HG03175 (cell line): Measurements from ENCODE around the gene GNAT2.

Experiments
- ATAC-seq: cut with Tn5 transposase; IDR thresholded peaks from one replicate; pipeline ENCODE4 v1.9.1; 2021; ENCODE audit warnings: mild to moderate bottlenecking, moderate library complexity; ENCODE audit not compliant: unreplicated experiment

GNAT2 gene

DNA sequence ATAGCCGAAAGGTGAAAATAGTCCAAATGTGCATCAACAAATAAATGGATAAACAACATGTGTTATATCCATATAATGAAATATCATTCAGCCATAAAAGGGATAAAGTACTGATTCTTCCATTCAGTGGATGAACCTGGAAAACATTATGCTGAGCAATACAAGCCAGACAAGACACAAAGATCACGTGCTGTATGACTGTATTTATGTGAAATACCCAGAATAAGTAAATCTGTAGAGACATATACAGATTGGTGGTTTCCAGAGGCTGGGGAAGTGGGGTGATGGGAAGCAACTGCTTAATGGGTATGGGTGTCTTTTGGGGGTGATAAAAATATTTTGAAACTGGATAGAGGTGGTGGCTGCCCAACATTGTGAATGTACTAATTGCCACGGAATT lies 23.2 kb upstream of the GNAT2 start:
- no peak for ATAC-seq

DNA sequence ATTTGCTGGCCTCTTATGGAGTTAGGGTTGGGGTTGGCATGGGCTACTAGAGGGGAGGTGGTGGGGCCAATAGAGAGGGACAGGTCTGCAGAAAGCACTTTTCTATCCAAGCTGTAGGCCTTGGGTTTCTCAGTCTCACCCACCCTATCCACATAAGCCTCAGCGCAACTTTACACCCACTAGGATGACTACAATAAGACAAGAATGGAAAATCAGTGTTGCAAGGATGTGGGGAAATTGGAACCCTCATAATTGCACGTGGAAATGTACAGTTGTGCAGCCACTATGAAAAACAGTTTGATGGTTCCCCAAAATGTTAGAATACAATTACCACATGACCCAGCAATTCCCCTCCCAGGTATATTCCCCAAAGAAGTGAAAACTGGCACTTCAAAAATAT lies 22.4 kb upstream of the GNAT2 start:
- ATAC-seq = no peak

DNA sequence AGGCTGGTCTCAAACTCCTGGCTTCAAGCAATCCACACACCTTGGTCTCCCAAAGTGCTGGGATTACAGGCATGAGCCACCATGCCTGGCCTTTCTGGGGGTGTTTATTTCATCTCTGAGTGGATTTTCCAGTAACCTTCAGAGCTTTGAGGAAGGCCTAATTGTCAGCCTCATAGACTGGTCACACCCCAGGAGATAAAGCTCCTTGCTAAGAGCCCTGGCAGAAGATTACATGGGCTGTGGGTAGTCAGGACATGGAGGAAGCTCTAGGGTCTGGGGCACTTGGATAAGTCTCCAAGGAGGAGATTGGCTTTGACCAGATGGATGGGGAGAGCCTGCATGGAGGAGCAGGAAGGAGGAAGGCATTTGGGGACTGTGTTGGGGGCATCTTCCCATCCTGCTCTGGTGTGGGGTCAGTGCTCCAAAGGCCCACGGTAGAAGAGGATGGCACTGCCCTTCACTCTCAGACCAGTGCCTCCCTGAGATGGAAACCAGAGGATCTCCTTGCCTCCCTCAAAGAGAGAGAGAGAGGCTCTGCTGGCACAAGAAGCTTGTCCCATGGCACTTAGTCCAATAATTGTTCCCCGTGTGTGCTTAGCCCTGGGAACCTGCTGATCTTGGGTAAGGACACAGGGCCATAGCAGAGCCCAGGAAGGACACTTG lies 21.8 kb upstream of the GNAT2 start:
- ATAC-seq = no peak

DNA sequence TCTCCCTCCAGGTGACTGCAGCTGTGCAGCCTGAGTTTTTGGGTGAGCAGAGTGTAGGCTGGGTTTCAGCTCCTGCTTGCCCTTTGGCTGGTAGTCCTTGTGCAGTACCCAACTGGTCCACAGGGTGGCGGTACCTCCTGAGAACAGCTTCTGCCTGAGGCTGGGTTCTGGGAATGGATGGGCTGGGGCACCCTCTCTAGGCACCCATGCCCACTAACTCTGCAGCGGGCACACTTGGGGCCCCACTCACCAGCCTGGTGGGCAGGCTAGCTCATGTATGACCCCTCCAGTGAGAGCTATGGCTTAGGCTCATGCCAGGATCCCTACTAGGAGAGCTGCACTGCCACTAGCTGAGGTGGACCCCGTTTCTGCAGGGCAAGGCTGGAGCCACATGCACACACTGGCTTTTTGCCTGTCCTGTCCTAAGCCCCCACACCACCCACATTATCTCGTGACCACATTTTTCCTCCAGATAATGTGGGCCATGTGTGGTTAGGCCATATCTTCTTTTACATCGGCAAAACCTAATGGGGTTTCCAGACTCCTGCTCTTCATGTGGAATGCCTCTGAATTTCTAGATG lies 21.0 kb upstream of the GNAT2 start:
- peak; percentile 58 for ATAC-seq

DNA sequence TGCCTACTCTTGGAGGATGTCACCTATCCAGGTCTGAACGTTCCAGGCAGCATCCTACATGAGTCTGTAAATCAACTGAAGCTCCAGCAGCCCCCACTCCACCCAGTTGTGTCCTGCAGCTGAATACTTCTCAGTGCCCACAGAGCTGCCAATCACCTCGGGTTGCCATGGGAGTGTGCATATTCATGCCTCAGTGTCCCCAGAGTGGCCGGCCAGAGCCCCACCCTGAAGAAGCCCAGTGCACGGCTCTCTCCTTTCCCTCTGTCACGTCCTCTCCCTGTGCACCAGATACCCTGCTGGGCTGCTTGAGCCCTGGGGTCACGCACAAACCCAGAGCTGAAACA lies 20.4 kb upstream of the GNAT2 start:
- ATAC-seq = no peak

DNA sequence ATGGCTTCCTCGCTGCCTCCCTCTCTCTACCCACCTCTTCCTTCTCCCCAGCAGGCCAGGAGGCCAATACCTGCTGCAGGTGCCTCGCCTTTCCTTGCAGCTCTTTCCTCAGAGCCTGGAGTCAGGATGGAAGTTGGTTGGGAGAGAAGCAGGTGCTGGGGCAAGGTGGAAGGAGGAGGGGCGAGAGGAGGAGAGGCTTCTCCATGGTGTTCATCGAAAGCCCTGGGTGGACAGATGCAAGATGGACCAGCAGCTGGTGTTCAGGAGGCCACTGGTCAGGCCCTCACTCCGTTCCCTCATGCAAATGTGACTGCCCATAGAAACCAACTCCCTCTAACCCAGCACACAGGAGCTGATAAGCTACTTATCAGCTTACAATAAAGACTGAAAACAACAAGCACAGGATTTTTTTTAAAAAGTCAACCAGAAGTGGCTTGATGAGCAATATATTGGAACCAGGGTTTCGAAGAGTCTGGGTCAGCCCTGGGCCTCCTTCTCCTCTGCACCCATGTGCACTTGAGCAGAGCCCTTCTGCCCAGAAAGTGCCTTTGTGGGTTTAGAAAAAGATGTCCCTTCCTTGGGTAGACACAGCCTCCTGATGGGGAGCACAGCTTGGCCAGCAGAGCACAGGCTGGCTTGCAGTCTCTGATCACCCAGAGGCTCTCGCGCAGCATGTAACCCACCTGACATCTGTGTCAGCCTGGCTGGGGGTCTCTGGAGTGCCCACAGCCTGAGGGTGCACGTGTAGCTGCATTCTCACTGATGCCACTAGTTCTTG lies 19.8 kb upstream of the GNAT2 start:
- no peak for ATAC-seq

DNA sequence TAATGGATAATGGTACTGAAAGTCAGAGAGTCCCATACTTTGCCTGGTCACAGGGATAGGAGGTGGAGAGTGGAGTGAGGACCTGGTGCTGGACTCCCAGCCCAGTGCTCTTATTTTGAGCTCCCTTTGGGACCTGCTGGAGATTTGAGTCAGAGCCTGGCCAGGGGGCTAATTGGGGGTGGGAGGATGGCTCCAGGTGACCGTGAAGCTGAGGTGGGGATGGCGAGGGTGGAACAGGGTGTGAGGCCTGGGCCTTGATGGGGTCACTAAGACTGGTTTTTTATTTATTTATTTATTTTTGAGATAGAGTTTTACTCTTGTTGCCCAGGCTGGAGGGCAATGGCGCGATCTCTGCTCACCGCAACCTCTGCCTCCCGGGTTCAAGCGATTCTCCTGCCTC lies 18.0 kb upstream of the GNAT2 start:
- ATAC-seq = no peak

DNA sequence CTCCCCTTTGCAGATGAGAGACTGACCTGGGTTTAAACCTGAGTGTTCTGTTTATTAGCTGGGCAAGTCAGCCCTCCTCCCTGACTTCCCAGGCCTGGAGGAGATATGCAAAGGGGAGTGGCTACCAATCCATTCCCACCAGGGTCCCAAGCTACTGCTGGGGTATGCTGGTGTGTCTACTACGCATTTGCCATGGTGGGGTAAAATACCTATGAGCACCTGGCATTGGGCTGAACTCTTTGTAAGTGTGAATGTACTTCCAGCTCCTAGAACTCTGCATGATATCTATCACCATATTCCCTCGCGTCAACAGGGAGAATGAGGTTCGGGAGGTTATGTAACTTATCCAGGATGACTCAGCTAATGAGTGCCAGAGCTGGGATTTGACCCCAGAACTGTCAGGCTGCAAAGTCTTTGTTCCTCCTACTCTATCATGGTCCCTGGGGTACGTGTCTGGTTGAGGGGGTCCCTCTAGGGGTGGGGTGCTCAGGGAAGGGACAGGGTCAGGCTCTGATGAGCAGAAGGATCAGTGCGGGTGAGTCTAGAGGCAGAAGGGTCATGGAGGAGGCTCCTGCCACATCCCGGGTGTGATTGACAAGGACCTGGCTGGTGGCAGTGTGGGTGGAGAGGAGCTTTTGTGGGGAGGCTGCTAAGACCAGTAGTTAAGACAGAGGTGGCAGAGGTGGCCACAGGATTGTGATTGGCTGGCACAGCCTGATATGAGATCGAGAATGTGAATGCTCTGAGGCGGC lies 17.0 kb upstream of the GNAT2 start:
- ATAC-seq = no peak

DNA sequence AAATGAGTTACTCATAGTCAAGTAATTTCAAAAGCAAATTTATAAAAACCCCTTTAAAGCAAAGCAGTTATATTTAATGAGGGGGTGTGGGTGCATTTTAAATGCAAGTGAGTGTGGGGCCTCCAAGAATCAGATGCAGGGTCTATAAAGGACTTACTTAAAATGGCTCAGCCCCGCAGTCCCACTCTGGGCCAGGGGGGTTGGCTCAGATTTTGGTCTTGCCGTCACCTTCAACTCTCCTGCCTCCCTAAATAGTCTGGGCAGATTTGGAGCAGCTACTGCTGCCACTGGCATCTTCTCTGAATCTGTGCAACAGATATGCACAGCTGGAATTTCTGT lies 16.4 kb upstream of the GNAT2 start:
- no peak for ATAC-seq

DNA sequence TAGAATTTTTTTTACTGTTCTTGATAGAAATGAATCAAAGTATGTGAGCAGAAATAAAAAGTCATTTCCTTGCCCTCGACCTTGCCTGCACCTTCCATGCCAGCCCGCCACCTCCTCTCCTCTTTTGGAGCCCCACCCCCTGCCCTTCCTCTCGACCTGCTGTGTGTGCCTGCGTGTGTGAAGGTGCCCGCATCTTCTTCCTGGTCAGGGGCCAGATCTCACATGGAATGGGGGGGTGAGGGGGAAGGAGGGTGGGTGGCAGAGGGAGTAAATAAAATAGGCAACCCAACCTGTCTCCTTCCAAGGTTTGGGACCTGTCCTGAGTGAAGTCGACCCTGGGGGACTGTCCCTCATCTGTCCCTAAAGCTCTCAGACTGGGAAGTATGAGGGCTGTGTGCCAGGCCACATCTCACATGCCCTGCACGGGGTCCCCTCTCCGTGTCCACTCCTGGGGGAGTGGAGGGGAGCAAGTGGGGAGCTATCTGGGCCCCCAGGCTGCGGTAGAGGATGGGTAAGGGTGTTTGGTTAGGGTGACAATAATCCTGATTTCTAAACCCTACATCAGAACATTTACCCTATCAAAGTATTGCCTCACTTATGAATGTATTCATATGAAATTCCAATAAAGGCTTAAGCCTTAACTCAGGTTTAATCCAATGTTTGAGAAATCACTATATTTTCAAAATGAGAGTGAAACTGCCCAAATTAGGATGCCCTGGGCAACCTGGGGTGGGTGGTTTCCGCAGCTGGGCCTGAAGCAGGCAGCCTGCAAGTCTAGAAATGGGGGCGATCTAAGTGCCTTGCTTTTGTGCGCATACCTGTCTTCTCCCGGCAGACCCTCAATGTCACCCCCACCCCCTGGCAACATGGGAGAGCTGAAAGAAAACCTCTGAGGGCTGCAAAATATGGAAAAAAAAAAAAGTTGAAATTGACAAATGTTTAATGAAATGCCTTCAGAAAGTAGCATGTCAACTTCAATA lies 15.6 kb upstream of the GNAT2 start:
- no peak for ATAC-seq

DNA sequence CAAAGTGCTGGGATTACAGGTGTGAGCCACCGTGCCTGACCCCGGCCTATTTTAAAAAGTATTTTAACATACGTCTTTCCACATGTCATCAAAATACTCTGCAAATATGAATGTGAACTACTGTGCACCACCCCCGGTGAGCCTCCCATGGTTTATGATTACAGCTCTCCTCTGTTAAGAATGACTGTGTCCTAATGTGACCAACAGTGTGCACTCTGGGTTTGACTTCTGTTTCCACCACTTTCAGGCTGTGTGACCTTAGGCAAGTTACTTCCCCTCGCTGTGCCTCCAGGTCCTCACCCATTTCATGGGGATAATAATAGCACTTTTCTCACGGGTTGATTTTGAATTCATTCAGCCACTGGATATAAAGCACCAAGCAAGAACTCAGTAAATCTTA lies 14.9 kb upstream of the GNAT2 start:
- ATAC-seq = no peak

DNA sequence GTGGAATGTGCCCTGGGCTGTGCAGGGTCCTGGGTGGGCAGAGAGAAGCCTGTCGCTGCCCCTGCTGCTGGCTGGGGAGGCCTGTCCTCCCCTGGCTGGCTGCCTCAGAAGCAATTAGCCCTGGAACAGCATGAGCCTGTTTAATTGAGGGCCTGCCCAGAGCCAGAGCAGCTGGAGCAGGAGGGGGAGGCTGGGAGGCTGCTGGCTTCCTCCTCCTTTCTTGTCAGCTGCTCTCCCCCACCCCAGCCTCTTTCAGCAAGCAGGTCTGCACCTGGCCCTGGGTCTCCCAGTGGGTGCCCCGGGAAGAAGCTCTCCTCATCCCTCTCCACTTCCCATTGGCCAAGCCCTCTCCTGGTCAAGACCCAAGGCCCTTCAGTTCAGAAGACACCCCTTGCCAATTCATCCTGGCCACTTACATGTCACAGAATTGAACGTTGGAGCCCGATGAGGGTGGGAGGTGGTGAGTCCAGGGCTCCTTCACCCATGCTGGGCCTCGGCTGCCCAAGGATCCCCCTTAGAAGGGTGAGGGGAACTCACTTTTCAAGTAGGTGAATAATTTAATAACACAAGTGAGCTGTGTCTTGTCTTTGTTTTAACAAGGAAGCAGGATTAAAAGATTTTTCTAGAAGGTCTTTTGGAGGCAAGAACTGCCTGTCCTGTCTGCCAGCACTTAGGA lies 13.4 kb upstream of the GNAT2 start:
- ATAC-seq = no peak

DNA sequence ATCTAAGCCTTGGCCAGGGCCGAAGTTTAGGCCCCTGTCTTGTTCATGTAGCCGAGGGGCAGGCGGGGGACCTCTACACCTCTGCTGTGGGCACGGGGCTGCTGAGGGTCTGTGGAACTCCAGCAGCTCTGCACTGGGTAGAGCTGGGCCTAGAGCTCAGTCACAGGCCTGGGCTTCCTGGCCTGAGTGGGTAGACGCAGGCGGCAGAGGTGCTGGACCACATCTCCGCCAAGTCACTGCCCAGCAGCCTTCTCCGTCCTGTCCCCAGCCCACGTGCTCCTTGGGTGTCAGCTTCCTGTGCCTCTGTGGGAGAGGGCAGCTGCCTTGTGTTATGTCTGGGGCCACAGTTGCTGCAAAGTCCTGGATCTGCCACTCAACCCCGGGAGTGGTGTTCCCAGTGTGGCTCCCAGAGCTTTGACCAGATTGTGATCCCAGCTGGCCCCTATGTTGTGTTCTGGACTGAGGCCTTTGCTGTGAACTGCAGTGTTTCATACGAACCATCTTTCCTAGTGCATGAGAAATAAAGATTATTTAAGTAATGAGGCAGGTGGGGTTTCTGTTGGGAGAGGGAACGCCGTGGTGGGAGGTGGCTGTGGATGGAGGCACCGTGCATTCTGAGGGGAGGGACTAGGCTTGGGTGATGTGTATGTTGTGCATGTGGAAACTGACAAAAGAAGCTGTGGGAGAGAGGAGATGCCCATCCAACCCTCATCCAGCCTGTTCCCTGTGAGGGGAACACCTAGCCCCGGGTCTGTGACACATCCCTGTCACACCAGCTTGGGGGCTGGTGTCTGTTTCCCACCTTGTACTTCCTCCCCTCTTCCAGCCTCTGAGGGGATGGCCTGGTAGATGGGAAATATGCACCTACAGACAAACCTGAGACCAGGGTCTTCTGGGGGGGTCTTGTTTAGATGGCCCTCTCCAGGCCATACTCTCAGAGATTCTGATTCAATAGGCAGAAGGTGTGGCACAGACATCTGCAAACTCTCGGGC lies 12.4 kb upstream of the GNAT2 start:
- no peak for ATAC-seq

DNA sequence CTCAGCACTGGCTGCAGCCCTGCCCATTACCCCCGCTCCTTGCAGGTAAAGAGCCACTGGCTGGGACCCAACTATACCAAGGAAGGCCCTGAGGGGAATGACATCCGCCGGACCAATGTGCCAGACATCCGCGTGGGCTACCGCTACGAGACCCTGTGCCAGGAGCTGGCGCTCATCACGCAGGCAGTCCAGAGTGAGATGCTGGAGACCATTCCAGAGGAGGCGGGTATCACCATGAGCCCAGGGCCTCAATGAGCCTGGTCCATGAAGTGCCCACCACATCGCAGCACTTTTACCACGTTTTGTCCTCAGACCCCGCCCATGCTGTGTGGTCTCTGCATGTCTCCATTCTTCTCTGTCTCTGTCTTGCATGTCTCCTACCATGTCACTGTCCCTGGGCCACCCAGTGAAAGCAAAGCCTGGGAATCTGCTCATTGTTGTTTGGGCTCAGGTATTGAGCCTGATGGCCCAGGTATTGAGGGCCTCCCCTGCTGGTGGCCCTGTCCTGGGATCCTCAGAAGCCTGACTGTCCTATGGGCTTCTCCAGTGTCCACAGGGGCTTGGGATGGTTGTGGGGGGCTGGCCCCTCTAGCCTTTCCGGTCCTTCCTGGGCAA lies 11.6 kb upstream of the GNAT2 start:
- ATAC-seq = no peak

DNA sequence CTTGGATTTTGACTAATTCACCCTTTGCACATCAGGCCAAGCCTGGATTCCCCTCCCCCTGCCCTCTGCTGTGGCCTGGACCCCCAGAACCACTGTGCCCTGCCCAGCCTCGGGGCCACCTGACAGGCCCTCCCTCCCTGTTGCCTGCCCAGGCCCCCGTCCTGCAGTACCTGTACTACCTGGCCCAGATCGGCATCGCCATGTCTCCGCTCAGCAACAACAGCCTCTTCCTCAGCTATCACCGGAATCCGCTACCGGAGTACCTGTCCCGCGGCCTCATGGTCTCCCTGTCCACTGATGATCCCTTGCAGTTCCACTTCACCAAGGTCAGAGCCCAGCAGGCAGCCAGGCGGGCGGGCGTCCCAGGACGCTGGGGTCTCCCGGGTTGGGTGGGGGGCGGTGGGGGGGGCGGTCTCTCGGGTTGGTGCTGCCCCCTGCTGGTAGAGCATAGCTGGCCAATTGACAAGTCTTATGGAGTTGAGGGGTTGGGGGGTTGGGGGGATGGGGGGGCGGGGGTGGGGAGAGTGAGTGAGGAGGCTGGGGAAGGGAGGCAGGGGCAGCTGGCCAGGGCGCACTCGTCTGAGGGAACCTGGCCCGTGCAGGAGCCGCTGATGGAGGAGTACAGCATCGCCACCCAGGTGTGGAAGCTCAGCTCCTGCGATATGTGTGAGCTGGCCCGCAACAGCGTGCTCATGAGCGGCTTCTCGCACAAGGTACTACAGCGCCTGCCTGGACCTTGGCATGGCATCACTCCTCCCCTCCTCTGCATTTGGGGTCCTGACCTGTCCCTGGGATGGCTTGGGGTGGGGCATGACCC lies 10.9 kb upstream of the GNAT2 start:
- no peak for ATAC-seq

DNA sequence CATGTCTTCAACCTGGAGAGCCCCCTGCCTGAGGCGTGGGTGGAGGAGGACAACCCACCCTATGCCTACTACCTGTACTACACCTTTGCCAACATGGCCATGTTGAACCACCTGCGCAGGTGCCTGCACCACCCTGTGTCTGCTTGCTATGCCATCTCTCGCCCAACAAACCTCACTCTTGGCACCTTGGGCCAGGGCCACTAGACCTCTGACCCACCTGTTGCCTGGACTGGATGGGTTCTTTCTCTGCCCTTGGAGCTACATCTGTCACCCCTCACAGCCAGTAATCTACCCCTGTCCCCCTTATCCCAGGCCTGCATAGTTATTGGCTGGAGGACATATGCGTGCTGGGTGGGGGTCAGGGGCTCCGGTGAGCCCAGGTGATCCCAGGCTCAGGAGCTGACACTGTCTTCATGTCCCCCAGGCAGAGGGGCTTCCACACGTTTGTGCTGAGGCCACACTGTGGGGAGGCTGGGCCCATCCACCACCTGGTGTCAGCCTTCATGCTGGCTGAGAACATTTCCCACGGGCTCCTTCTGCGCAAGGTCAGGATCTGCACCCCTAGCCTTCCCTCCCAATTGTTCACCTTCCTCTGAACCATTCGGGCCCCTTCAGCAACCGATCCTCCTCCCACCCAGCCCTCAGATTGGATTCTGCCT lies 10.1 kb upstream of the GNAT2 start:
- no peak for ATAC-seq
